Measurements from ENCODE around the gene SNAP47. TPM values are rescaled to one million over a fixed set of nuclear protein-coding genes. Genes with fewer than 3 reads are reported as not detected.
A peak's percentile ranks its signal among the peaks of the same experiment; 100 is the strongest.

SNAP47 gene
- total and polyA plus RNA-seq, 2 of the 4 experiments (the other 2 are of a cell fraction) = 39.4 to 72.9 TPM

DNA sequence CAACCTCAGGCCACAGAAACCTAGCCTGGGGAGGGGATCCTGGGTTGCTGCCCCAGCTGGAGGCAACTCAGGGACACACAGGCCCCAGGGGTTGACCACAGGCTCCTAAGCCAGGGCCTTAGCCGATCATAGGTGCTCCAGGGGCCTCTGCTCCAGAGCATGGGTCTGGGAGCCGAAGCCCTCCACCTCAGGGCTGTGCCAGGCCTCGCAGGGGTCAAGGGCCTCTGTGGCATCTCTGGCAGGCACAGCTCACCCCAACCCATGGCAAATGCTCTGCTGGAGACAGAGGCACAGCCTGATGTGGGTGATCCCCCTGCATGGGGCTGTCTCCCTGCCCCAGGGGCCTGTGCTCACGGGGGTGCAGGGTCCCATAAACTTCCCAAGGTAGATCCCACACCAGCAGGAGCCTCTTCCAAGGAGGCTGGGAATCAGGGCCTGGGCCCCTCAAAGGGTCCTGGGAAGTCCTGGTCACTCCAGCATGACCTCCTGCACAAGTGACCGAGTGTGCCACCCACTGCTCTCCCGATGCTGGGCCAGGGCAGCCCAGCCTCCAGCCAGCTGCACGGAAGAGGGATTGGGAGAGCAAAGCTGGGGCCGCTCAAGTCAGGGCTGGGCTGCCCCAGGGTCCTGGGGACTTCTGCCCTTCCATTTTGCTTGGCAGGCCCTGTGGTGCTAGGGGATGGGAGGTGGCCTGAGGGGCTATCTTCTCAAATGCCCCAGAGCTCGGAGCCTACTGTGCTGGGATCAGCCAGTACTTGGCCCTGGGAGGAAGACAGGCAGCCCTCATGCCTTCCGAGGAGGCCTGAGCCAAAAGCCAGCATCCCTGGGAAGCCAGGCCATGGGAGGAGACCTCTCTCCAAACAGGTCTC, 58.1 kb downstream of the SNAP47 start:
- H3K79me1 ChIP-seq (ENCODE audit: low read depth in 1 of 2, low read length in 2 of 2) = no peaks in the 10 kb centered on the region
- no CpG with 5 or more reads among the region's 10 CpGs for WGBS, 2 experiments (ENCODE audit: extremely low coverage in 2 of 2, insufficient read length in 1 of 2)
- no peak for DNase-seq
- H4K91ac ChIP-seq (ENCODE audit: insufficient read depth, low read depth, low read length) = peak overlapping the region; percentile 76
- no peak overlapping the region for H3K9ac ChIP-seq (ENCODE audit: low read depth, low read length)
- H3K9me3 ChIP-seq (ENCODE audit: control insufficient read depth, insufficient read depth, low read length) = no peaks in the 10 kb centered on the region
- H3K9me1 ChIP-seq (ENCODE audit: insufficient read depth, low read length) = peaks cover 12% of the 10 kb centered on the region; the same call in 1 of the 2 replicates
- H3K56ac ChIP-seq (ENCODE audit: extremely low read depth, insufficient read depth, low read length) = no peak overlapping the region
- no peaks in the 10 kb centered on the region for H3K36me3 ChIP-seq (ENCODE audit: control insufficient read depth, insufficient read depth, low read length)
- ChIA-PET CTCF (interaction anchor here (1.3 kb wide), 1 partner anchor 160 kb away, joined by 5 read pairs; no protein-coding TSS in a partner anchor), POLR2A (ENCODE audit: unreplicated experiment) (interaction anchor here (0.9 kb wide), 1 partner anchor 160 kb away, joined by 3 read pairs; no protein-coding TSS in a partner anchor)
- peak overlapping the region; percentile 84 for H2BK120ac ChIP-seq (ENCODE audit: low read depth, low read length)
- peak overlapping the region; percentile 41 for H2BK5ac ChIP-seq (ENCODE audit: low read depth, low read length, poor library complexity, severe bottlenecking)
- H3K18ac ChIP-seq (ENCODE audit: low read depth, low read length) = peak overlapping the region; percentile 72
- H2AFZ ChIP-seq (replicated peaks; ENCODE audit: low read length, poor library complexity) = peak overlapping the region; percentile 95
- dilution Hi-C loops (cut with HindIII; ENCODE audit: low sequenced_read_pairs, unreplicated experiment) = no loop called here
- peak overlapping the region; percentile 77 for H4K5ac ChIP-seq (ENCODE audit: low read depth, low read length)
- peak overlapping the region; percentile 1; the same call in 1 of the 2 replicates for H2AK5ac ChIP-seq (ENCODE audit: low read depth, low read length)
- no peak overlapping the region for H3K4me3 ChIP-seq (ENCODE audit: insufficient read depth, low read depth, low read length)
- peak overlapping the region; percentile 54 for H2BK20ac ChIP-seq (ENCODE audit: low read depth, low read length)
- H4K20me1 ChIP-seq (ENCODE audit: insufficient read depth, low read length) = no peaks in the 10 kb centered on the region
- peak overlapping the region; percentile 81 for H3K4ac ChIP-seq (ENCODE audit: low read depth, low read length)
- peak; percentile 1 for ATAC-seq (ENCODE audit: low read depth)
- no peak overlapping the region; the same call in 1 of the 2 replicates for H3K4me2 ChIP-seq (ENCODE audit: low read depth, low read length)
- H3K27me3 ChIP-seq (ENCODE audit: control insufficient read depth, insufficient read depth, low read length) = peaks cover 2% of the 10 kb centered on the region
- H2BK15ac ChIP-seq (ENCODE audit: low read depth, low read length) = peak overlapping the region; percentile 12; the same call in 1 of the 3 replicates
- peak overlapping the region; percentile 70 for H2AK9ac ChIP-seq (replicated peaks; ENCODE audit: low read depth, low read length, poor library complexity)
- no TSS peak for BruUV-seq (replicated peaks)
- H3K4me1 ChIP-seq (ENCODE audit: control insufficient read depth, insufficient read depth, low read length) = peaks cover 17% of the 10 kb centered on the region
- H3K23ac ChIP-seq (ENCODE audit: low read depth, low read length) = no peak overlapping the region
- H3K14ac ChIP-seq (replicated peaks; ENCODE audit: low read depth, low read length) = no peak overlapping the region
- H3K27ac ChIP-seq (ENCODE audit: insufficient read depth, low read length) = peak overlapping the region; percentile 54; the same call in 1 of the 2 replicates
- peak overlapping the region in 1 of 2 experiments; percentile 61; a peak in 2 of 4 replicates for H4K8ac ChIP-seq (ENCODE audit: low read depth in 2 of 2, low read length in 2 of 2)
- intact Hi-C loops (cut with micrococcal nuclease) = no loop called here
- in situ Hi-C loops (cut with MboI; ENCODE audit: low sequenced_read_pairs) = no loop called here
- TF ChIP-seq, protein P1, sequence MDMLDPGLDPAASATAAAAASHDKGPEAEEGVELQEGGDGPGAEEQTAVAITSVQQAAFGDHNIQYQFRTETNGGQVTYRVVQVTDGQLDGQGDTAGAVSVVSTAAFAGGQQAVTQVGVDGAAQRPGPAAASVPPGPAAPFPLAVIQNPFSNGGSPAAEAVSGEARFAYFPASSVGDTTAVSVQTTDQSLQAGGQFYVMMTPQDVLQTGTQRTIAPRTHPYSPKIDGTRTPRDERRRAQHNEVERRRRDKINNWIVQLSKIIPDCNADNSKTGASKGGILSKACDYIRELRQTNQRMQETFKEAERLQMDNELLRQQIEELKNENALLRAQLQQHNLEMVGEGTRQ (IDR thresholded peaks at IDR 0.05; ENCODE audit: low read depth, low read length) = no peak
- TF ChIP-seq MXI1 (IDR thresholded peaks at IDR 0.05; ENCODE audit: borderline replicate concordance, low read depth, low read length) (no peak), POLR2A (IDR thresholded peaks at IDR 0.05; ENCODE audit: low read depth, low read length) (no peak), CHD1 (IDR thresholded peaks at IDR 0.05; ENCODE audit: low read depth, low read length) (no peak), RAD21 (IDR thresholded peaks at IDR 0.05; ENCODE audit: low read length) (no peak), MAZ (IDR thresholded peaks at IDR 0.05; ENCODE audit: borderline replicate concordance, low read depth, low read length) (no peak), RFX5 (IDR thresholded peaks at IDR 0.05; ENCODE audit: low read depth, low read length) (no peak), BHLHE40 (IDR thresholded peaks at IDR 0.05; ENCODE audit: low read depth, low read length) (no peak), RCOR1 (IDR thresholded peaks at IDR 0.05; ENCODE audit: insufficient replicate concordance, low read length) (no peak), SMC3 (IDR thresholded peaks at IDR 0.05; ENCODE audit: low read depth, low read length) (no peak), CEBPB (IDR thresholded peaks at IDR 0.05; ENCODE audit: low read depth, low read length) (no peak), NFE2L2 (IDR thresholded peaks at IDR 0.05; ENCODE audit: low read depth, low read length) (no peak), FOS (IDR thresholded peaks at IDR 0.05; ENCODE audit: low read depth, low read length) (no peak), MAFK (IDR thresholded peaks at IDR 0.05; ENCODE audit: low read depth, low read length) (no peak), CTCF (conservative IDR thresholded peaks at IDR 0.05; ENCODE audit: low read depth, low read length) (no peak)

Data from IMR-90 (cell line).